Astrocyte of the cerebellum (primary cell): ENCODE results near the gene ADCY3.

Experiments
- DNase-seq: peaks from one replicate; pipeline ENCODE4 v3.0.0-alpha.2; 2011; ENCODE audit warnings: low read depth
- H3K4me3 ChIP-seq: 2 replicates; pipeline ENCODE4 v1.5.1; 2011; ENCODE audit warnings: mild to moderate bottlenecking, low read depth, low read length, moderate library complexity
- in situ Hi-C: cut with HindIII; loops from 2 replicates; pipeline ENCODE4 v1.10.0; 2017; ENCODE audit warnings: low sequenced_read_pairs
- TF ChIP-seq, protein P1 (sequence below): IDR thresholded peaks from 2 replicates; pipeline ENCODE4 v1.5.1; 2012; ENCODE audit warnings: low read length, low read depth, moderate library complexity, mild to moderate bottlenecking; ENCODE audit errors: missing control alignments

Gene ADCY3

GRCh38 chr2:24852431-24853020 is 67.5 kb downstream of the ADCY3 start:
- TF ChIP-seq, protein P1, sequence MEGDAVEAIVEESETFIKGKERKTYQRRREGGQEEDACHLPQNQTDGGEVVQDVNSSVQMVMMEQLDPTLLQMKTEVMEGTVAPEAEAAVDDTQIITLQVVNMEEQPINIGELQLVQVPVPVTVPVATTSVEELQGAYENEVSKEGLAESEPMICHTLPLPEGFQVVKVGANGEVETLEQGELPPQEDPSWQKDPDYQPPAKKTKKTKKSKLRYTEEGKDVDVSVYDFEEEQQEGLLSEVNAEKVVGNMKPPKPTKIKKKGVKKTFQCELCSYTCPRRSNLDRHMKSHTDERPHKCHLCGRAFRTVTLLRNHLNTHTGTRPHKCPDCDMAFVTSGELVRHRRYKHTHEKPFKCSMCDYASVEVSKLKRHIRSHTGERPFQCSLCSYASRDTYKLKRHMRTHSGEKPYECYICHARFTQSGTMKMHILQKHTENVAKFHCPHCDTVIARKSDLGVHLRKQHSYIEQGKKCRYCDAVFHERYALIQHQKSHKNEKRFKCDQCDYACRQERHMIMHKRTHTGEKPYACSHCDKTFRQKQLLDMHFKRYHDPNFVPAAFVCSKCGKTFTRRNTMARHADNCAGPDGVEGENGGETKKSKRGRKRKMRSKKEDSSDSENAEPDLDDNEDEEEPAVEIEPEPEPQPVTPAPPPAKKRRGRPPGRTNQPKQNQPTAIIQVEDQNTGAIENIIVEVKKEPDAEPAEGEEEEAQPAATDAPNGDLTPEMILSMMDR = no peak
- no peak for DNase-seq
- in situ Hi-C loops = no loop called here
- H3K4me3 ChIP-seq = no peak overlapping the region

DNA sequence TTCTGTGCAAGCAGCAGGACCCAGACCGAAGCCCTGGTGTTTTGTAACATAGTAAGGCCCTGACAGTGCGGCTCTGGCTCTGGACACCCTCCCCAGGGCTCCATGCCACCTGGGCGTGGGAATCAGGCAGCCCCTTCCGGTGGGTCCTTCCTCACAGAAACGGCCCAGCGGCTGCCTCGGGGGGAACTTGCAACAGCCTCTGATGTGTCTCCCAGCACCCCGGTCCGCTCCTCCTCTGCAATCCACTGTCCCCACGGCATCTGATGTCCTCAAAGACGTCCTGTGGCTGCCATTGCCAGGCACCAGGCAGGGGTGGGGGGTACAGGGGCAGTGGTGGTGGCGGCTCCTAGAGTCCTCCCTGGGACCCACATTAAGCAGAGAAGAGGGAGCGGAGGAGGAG is 68.0 kb downstream of the ADCY3 start:
- DNase-seq = no peak
- TF ChIP-seq, protein P1 = no peak
- in situ Hi-C loops = no loop called here
- H3K4me3 ChIP-seq = no peak overlapping the region

DNA sequence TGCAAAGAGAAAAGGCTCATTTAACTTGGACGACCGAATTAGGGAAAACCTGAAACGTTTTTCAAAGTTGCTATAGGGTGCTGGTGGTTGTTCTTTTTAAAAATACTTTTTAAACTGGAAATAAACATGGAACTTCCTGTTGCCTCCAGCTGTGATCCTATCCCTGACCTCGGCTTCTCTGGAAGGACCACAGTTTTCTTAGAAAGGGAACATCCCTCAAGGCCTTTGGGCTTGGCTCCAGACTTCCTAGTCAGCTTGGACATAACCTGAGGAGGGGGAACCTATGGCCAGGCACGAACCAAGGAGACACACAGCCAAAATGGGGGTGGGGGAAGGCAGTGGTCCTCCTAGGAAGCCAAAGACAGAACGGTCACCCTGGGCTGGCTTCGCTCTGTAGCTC is 69.1 kb downstream of the ADCY3 start:
- in situ Hi-C loops = no loop called here
- DNase-seq = no peak
- no peak overlapping the region for H3K4me3 ChIP-seq
- TF ChIP-seq, protein P1 = no peak

DNA sequence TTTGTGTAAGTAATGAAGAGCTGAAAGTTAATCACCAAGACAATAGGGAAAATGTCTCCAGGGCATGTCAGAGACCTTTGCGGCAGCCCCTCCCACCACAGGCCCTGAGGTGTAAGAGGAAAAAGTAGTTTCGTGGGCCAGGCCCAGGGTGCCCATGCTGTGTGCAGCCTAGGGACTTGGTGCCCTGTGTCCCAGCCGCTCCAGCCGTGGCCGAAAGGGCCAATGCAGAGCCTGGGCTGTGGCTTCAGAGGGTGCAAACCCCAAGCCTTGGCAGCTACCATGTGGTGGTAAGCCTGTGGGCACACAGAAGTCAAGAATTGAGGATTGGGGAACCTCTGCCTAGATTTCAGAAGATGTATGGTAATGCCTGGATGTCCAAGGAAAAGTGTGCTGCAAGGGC is 74.3 kb downstream of the ADCY3 start:
- in situ Hi-C loops = no loop called here
- TF ChIP-seq, protein P1 = no peak
- DNase-seq = no peak
- no peak overlapping the region for H3K4me3 ChIP-seq

DNA sequence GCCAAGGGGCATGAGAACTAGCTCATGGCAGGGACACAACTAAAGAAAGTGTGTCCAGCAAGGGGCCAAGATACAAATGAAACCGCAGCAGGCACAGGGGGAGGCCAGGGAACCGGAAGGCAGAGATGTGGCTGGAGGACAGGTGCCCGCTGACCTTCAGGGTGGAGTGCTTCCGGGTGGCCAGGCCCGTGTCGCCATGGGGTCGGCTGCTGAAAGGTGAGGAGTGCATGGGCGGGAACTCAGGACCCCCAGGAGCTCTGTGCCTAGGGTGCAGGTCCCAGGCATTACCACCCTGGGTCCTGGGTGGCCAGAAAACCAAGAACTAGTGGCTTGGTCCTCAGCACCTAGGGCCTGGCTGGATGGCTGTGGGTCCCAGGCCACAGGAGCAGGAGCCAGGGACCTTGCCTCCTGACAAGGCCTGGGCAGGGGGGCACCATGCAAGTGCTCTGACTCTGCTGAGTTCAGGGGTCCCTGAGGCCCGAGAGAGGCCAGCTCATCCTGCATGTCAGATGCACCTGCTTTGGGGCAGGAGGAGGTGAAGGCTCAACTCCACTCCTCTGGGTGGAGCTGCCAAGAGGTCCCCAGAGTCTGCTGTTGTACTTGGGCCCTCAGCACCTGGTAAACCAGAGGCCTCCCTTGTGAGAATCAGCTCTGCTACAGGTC is 75.9 kb downstream of the ADCY3 start:
- TF ChIP-seq, protein P1 = no peak
- in situ Hi-C loops = no loop called here
- no peak for DNase-seq
- H3K4me3 ChIP-seq = no peak overlapping the region

DNA sequence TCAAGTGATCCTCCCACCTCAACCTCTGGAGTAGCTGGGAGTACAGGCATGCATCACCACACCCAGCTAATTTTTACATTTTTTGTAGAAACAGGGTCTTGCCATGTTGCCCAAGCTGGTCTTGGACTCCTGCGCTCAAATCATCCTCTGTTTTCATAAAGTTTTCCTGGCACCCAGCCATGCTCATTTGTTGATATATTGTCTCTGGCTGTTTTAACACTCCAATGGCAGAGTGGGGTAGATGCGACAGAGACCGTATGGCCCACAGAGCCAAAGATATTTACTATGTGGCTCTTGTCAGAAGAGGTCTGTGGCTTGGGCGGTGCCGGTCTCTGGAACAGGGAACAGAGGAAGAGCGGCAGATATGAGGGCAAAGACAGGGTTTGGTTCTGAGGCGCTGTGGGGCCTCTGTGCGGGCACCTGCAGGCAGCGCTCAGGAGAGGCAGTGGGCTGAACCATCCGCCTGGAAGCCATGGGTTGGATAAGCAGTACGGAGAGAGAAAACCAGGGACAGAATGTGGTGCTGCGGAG is 76.6 kb downstream of the ADCY3 start:
- no peak for DNase-seq
- TF ChIP-seq, protein P1 = no peak
- in situ Hi-C loops = no loop called here
- H3K4me3 ChIP-seq = no peak overlapping the region
